Fibroblast of lung (primary cell): ENCODE measurements around the gene SLC6A2. TPM values are rescaled to one million over a fixed set of nuclear protein-coding genes. Genes with fewer than 3 reads are reported as not detected.

ENCODE experiments used
- DNase-seq, 2 donors: peaks; one replicate each; pipeline versions ENCODE4 v3.0.0 to v3.0.0-alpha.2; 2010; ENCODE audit warnings: low read depth in 2 of 2
- H2AFZ ChIP-seq: 2 replicates; pipeline ENCODE4 v1.5.1; 2012; ENCODE audit warnings: low read length, control low read depth, inconsistent platforms
- H3K27ac ChIP-seq: 2 replicates; pipeline ENCODE4 v1.5.1; 2011; ENCODE audit warnings: low read length, control low read depth; ENCODE audit not compliant: insufficient read depth
- H3K27me3 ChIP-seq: 2 replicates; pipeline ENCODE4 v1.5.1; 2011; ENCODE audit warnings: mild to moderate bottlenecking, low read length; ENCODE audit not compliant: control insufficient read depth, insufficient read depth
- H3K36me3 ChIP-seq: 2 replicates; pipeline ENCODE4 v1.5.1; 2011; ENCODE audit warnings: low read length; ENCODE audit not compliant: control insufficient read depth, insufficient read depth
- H3K4me1 ChIP-seq: 2 replicates; pipeline ENCODE4 v1.5.1; 2011; ENCODE audit warnings: low read length; ENCODE audit not compliant: control insufficient read depth, insufficient read depth; ENCODE audit errors: extremely low read depth
- H3K4me2 ChIP-seq: 2 replicates; pipeline ENCODE4 v1.5.1; 2011; ENCODE audit warnings: low read length, control low read depth; ENCODE audit not compliant: insufficient read depth; ENCODE audit errors: extremely low read depth
- H3K4me3 ChIP-seq, 4 experiments: fragments of 200-600 bp in 1 of 4; sonication (generic) in 1 of 4; replicated peaks in 1 of 4; 2 replicates each; pipeline ENCODE4 v1.5.1; 2011 to 2016; ENCODE audit warnings: low read length in 4 of 4, low read depth in 3 of 4, mild to moderate bottlenecking in 3 of 4, control low read depth in 2 of 4, inconsistent platforms in 1 of 4, mixed read lengths in 1 of 4; ENCODE audit not compliant: insufficient read depth in 1 of 4; ENCODE audit errors: control extremely low read depth in 1 of 4
- H3K79me2 ChIP-seq: 2 replicates; pipeline ENCODE4 v1.5.1; 2012; ENCODE audit warnings: mild to moderate bottlenecking, low read length, inconsistent platforms; ENCODE audit not compliant: control insufficient read depth, insufficient read depth
- H3K9ac ChIP-seq: 2 replicates; pipeline ENCODE4 v1.5.1; 2011; ENCODE audit warnings: mild to moderate bottlenecking, low read length, control low read depth; ENCODE audit not compliant: insufficient read depth
- H3K9me3 ChIP-seq: 2 replicates; pipeline ENCODE4 v1.5.1; 2012; ENCODE audit warnings: low read depth, low read length; ENCODE audit not compliant: control insufficient read depth, insufficient read depth
- H4K20me1 ChIP-seq: 2 replicates; pipeline ENCODE4 v1.5.1; 2011; ENCODE audit warnings: low read length; ENCODE audit not compliant: control insufficient read depth, insufficient read depth; ENCODE audit errors: extremely low read depth
- EZH2 ChIP-seq: IDR thresholded peaks from 2 replicates; pipeline ENCODE4 v1.5.1; 2012; ENCODE audit warnings: low read length, control low read depth, mild to moderate bottlenecking; ENCODE audit errors: missing control alignments
- polyA plus RNA-seq, 2 donors: library from polyadenylated mRNA; depleted of rRNA in 1 of 2; stranded (reverse) in 1 of 2; unstranded in 1 of 2; fragments of >200 nt; gene quantifications; 2 replicates each; pipeline ENCODE4 v1.2.1, GENCODE V29; 2011 to 2012; ENCODE audit warnings: missing spikeins in 1 of 2
- total RNA-seq: library from RNA; depleted of rRNA; stranded (reverse); fragments of >200 nt; gene quantifications from 2 replicates; pipeline ENCODE4 v1.2.1, GENCODE V29; 2014
- TF ChIP-seq, protein P1 (sequence below), 2 donors: IDR thresholded peaks in 1 of 2; conservative IDR thresholded peaks in 1 of 2; 1 replicate in 1 of 2; 2 replicates in 1 of 2; pipeline ENCODE4 v1.5.1; 2011 to 2012; ENCODE audit warnings: low read length in 2 of 2, control low read depth in 1 of 2, inconsistent platforms in 1 of 2, low read depth in 1 of 2, mild to moderate bottlenecking in 1 of 2

Gene SLC6A2
- total and polyA plus RNA-seq, 2 donors (not counting 1 experiment from before 2014, with no cell fraction given) = not detected

DNA sequence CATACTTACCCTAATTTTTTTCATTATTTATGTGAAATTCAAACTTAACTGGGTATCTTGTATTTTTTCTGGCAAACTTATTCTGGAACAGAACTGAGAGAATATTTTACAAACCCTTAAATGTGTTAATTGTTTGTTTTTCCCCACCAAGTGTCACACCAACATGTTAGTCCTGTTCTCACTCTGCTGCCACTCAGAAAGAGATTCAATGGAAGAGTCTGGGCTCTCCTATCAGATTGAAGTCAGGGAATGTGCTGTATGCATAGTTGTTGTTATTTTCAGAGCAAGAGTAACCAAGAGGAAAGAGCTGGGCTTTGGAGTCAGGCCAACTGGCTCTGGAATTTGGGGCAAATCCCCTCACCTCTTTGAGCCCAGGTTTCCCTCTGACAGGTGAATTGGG is 43.2 kb downstream of the SLC6A2 start:
- Histone ChIP-seq H3K79me2 (no peaks in the 10 kb centered on the region), H3K4me1 (no peaks in the 10 kb centered on the region), H3K4me3 (no peak overlapping the region), H3K4me2 (no peak overlapping the region), H2AFZ (no peak overlapping the region), H3K27me3 (no peaks in the 10 kb centered on the region), H4K20me1 (no peaks in the 10 kb centered on the region), H3K9ac (no peak overlapping the region), H3K9me3 (no peaks in the 10 kb centered on the region), H3K27ac (no peak overlapping the region), H3K36me3 (no peaks in the 10 kb centered on the region)
- TF ChIP-seq, protein P1, sequence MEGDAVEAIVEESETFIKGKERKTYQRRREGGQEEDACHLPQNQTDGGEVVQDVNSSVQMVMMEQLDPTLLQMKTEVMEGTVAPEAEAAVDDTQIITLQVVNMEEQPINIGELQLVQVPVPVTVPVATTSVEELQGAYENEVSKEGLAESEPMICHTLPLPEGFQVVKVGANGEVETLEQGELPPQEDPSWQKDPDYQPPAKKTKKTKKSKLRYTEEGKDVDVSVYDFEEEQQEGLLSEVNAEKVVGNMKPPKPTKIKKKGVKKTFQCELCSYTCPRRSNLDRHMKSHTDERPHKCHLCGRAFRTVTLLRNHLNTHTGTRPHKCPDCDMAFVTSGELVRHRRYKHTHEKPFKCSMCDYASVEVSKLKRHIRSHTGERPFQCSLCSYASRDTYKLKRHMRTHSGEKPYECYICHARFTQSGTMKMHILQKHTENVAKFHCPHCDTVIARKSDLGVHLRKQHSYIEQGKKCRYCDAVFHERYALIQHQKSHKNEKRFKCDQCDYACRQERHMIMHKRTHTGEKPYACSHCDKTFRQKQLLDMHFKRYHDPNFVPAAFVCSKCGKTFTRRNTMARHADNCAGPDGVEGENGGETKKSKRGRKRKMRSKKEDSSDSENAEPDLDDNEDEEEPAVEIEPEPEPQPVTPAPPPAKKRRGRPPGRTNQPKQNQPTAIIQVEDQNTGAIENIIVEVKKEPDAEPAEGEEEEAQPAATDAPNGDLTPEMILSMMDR (conservative IDR thresholded peaks at IDR 0.05 in 1 of 2, IDR thresholded peaks at IDR 0.05 in 1 of 2; ENCODE audit: low read depth in 1 of 2, low read length in 2 of 2) = no peak
- TF ChIP-seq EZH2 = no peak
- DNase-seq = no peak

DNA sequence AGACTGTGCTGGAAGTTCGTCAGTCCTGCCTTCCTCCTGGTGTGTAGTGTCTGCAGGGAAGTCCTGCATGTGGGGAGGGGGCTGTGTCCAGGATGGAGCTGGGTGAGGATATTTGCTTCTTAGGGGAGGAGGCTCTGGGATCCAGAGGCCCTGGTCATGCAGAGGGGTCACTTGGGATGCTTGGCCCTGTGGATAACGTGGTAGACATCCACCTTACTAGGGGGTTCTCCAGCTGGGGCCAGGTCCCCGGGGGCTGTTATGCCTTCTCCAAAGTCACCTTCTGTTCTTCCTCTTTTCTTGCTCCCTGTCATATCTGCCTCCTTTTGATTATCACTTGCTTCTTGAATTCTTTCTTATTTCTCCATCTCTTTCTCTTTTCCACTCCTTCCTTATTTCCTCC is 43.8 kb downstream of the SLC6A2 start:
- H3K27me3 ChIP-seq = no peaks in the 10 kb centered on the region
- no peaks in the 10 kb centered on the region for H3K79me2 ChIP-seq
- TF ChIP-seq EZH2 = no peak
- TF ChIP-seq, protein P1 (conservative IDR thresholded peaks at IDR 0.05 in 1 of 2, IDR thresholded peaks at IDR 0.05 in 1 of 2; ENCODE audit: low read depth in 1 of 2, low read length in 2 of 2) = no peak
- no peak for DNase-seq
- no peaks in the 10 kb centered on the region for H3K36me3 ChIP-seq
- no peaks in the 10 kb centered on the region for H4K20me1 ChIP-seq
- no peak overlapping the region for H3K4me3 ChIP-seq
- no peak overlapping the region for H3K4me2 ChIP-seq
- no peak overlapping the region for H3K27ac ChIP-seq
- H2AFZ ChIP-seq = no peak overlapping the region
- no peaks in the 10 kb centered on the region for H3K9me3 ChIP-seq
- H3K9ac ChIP-seq = no peak overlapping the region
- no peaks in the 10 kb centered on the region for H3K4me1 ChIP-seq

DNA sequence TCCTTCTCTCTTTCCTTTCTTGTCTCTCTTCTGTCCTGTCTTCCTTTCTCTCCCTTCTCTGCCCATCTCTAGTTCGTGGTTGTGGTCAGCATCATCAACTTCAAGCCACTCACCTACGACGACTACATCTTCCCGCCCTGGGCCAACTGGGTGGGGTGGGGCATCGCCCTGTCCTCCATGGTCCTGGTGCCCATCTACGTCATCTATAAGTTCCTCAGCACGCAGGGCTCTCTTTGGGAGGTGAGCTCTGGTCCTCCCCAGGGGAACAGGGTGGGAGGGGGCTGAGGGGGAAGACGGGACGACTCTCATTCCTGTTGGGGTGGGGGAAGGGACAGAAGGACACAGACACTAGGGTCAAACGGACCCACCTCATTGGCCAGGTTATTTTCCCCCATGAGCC is 44.3 kb downstream of the SLC6A2 start:
- TF ChIP-seq, protein P1 (conservative IDR thresholded peaks at IDR 0.05 in 1 of 2, IDR thresholded peaks at IDR 0.05 in 1 of 2; ENCODE audit: low read depth in 1 of 2, low read length in 2 of 2) = no peak
- TF ChIP-seq EZH2 = no peak
- H3K4me2 ChIP-seq = no peak overlapping the region
- H3K79me2 ChIP-seq = no peaks in the 10 kb centered on the region
- no peak for DNase-seq
- no peak overlapping the region for H3K4me3 ChIP-seq
- no peak overlapping the region for H2AFZ ChIP-seq
- H4K20me1 ChIP-seq = no peaks in the 10 kb centered on the region
- no peaks in the 10 kb centered on the region for H3K27me3 ChIP-seq
- no peaks in the 10 kb centered on the region for H3K4me1 ChIP-seq
- no peaks in the 10 kb centered on the region for H3K36me3 ChIP-seq
- H3K9ac ChIP-seq = no peak overlapping the region
- H3K9me3 ChIP-seq = no peaks in the 10 kb centered on the region
- no peak overlapping the region for H3K27ac ChIP-seq
